GM21528 (cell line): ENCODE results near the gene TJAP1.
"Not testable (repeated sequence)": the region's sequence is repeated elsewhere in the genome, so short reads cannot be mapped to it uniquely, and the experiment has no call there.

Experiments
- ATAC-seq: cut with Tn5 transposase; IDR thresholded peaks from one replicate; pipeline ENCODE4 v1.9.1; 2021; ENCODE audit warnings: mild to moderate bottlenecking, moderate library complexity; ENCODE audit not compliant: unreplicated experiment, low FRiP score

Gene TJAP1

GRCh38 chr6:43517505-43518357, 40.4 kb downstream of the TJAP1 start:
- ATAC-seq: no peak

GRCh38 chr6:43520097-43520496, 42.7 kb downstream of the TJAP1 start:
- no peak for ATAC-seq

GRCh38 chr6:43521836-43522235, 44.5 kb downstream of the TJAP1 start:
- no peak for ATAC-seq

DNA sequence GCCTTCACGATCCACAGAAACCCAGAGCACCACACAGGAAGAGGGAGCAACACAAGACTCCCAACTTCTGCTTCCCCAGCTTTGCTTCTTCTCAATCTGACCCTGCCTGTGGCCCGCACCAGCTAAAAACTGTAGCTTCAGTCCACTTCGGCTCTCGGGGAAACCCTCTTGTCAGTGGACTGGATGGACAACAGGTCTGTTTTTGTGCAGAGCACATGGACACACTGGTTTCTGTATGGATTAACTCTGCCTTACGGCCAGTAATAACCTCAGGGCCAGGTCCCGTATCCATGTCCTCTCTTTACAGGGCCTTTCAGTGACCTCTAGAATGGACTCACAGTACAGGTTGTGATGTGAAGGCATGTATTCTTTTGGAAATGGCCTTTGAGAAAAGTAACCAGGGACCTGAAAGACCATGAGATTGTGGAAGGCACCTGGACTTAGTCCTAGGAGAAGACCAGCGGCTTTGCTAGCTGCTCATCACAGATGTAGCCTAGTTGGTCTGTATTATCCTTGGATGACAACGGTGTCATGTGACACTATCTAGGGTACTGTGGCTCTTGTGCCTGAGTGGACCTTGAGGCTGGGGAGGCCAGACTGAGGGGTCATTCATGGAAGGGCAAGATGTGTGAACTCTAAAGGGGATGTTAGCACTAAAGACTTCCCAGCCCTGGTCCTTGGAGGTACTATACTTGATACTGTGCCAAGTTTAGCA, 45.3 kb downstream of the TJAP1 start:
- ATAC-seq: no peak

GRCh38 chr6:43523284-43523683, 45.9 kb downstream of the TJAP1 start:
- no peak for ATAC-seq

DNA sequence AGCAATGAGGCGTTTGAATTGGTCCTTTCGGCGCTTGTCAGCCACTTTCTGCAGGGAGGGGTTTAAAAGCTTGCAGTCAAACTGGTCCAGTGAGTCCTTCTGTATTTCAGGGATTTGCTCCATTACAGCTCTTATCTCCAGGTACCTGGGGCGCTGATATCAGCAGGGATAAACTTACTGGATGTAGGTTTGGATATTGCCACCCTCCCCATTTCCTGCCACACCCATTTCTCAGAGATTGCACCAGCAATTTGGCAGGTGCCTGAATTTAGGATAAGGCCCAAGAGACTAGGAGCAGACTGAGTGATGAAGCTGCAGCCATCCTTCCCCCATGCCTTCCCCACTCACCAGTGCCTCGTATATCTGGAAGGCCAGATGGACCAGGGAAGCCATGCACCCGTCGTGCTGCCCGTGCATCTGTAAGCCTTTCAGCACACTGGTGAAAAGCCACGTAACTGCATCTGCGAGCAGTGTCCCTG, 47.2 kb downstream of the TJAP1 start:
- ATAC-seq: no peak

- ATAC-seq: no peak
Observed at GRCh38 chr6:43532201-43532600, 54.8 kb downstream of the TJAP1 start.

DNA sequence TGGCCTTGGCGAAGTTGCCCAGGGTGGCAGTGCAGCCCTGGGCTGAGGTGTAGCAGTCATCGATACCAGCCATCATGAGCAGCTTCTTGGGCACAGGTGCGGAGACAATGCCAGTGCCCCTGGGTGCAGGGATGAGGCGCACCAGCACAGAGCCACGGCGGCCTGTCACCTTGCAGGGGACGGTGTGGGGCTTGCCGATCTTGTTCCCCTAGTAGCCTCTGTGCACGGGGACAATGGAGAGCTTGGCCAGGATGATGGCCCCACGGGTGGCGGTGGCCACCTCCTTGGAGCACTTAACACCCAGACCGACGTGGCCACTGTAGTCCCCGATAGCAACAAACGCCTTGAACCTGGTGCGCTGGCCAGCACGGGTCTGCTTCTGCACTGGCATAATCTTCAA, 61.6 kb downstream of the TJAP1 start:
- not testable (repeated sequence) for ATAC-seq

DNA sequence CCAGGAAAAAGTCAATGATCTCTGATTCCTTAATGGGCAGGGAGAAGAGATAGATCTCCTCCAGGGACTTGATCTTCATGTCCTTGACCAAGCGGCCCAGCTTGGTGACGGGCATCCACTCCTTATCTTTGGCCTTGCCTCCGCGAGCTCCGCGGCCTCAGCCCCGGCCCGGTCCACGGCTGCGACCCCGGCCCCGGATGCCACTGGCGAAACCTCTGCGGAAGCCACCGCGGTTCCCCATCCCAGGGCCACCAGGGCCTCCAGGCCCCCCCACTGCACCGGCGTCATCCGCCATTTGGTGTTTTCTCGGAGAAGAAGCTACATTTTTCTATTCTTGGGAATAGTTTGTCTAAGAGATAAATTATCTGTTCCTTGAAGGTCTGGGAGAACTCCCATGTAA, 62.0 kb downstream of the TJAP1 start:
- ATAC-seq: not testable (repeated sequence)

DNA sequence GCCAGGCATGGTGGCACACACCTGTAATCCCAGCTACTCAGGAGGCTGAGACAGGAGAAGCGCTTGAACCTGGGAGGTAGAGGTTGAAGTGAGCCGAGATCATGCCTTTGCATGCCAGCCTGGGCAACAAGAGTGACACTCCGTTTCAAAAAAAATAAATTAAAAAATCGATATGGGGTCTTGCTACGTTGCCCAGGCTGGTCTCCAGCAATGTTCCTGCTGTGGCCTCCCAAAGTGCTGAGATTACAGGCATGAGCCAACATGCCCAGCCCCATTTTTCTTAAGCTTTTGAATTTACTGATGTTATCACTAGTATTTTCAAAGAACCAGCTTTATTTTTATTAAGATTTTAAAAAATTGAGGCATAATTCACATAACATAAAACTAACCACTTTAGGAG, 63.1 kb downstream of the TJAP1 start:
- ATAC-seq: no peak

DNA sequence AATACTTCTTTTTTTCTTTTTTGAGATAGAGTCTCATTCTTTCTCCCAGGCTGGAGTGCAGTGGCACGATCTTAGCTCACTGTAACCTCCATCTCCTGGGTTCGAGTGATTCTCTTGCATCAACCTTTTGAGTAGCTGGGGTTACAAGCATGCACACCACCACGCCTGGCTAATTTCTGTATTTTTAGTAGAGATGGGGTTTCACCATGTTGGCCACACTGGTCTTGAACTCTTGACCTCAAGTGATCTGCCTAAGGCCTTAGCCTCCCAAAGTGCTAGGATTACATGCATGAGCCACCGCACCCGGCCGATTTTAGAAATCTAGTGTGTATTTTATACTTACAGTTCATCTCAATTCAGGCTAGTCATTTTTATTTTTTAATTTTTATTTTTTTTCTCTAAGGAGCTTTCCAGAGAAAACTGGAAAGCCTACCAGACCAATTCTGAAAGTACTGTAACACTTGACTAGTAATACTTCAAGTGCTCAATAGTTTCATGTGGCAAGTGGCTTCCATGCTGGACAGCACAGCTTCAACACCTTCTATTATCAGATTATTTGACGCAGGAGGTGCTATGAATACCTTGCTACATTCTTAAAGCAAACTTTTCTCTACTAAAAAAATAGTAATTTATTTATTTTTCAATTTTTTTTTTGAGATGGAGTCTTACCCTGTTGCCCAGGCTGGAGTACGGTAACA, 64.6 kb downstream of the TJAP1 start:
- no peak for ATAC-seq

DNA sequence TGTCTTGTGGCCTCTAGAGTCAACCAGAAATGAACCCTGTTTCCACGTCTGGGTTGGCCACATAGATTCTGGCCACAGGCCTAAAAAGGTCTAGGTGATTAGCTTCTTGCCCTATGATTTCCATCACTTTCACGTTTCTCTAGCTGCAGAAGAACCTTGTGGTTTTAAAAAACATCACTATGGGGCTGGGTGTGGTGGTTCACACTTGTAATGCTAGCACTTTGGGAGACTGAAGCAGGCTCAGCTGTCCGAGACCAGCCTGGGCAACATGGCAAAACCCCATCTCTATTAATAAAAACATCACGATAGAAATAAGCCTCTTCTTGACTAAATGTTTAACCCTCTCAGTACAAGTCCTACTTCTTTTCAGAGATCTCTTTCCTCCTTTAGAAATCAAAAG, 67.1 kb downstream of the TJAP1 start:
- no peak for ATAC-seq

- ATAC-seq: no peak
Observed at GRCh38 chr6:43547222-43547621, 69.9 kb downstream of the TJAP1 start.
